Suprapubic skin (tissue), 4 donors: Measurements from ENCODE around the gene GALC.

Source experiments
- EP300 ChIP-seq: sonication (generic); formaldehyde crosslinking; IDR thresholded peaks from one replicate; pipeline ENCODE4 v1.6.1; 2017; ENCODE audit warnings: antibody characterized with exemption
- POLR2A ChIP-seq, 2 donors: fragments of 450-650 bp; IDR thresholded peaks; one replicate each; pipeline ENCODE4 v1.6.1; 2017; ENCODE audit warnings: antibody characterized with exemption in 2 of 2, mild to moderate bottlenecking in 2 of 2, moderate library complexity in 2 of 2
- POLR2AphosphoS5 ChIP-seq, 3 donors: sonication (generic); formaldehyde crosslinking; IDR thresholded peaks; one replicate each; pipeline ENCODE4 v1.6.1; 2017; ENCODE audit warnings: antibody characterized with exemption in 3 of 3
- TF ChIP-seq, protein P1 (sequence below), 2 donors: fragments of 200-600 bp in 1 of 2; fragments of 450-650 bp in 1 of 2; sonication (generic) in 1 of 2; IDR thresholded peaks; one replicate each; pipeline ENCODE4 v1.5.1; 2016 to 2019; ENCODE audit warnings: antibody characterized with exemption in 2 of 2, mild to moderate bottlenecking in 1 of 2, moderate library complexity in 1 of 2

DNA sequence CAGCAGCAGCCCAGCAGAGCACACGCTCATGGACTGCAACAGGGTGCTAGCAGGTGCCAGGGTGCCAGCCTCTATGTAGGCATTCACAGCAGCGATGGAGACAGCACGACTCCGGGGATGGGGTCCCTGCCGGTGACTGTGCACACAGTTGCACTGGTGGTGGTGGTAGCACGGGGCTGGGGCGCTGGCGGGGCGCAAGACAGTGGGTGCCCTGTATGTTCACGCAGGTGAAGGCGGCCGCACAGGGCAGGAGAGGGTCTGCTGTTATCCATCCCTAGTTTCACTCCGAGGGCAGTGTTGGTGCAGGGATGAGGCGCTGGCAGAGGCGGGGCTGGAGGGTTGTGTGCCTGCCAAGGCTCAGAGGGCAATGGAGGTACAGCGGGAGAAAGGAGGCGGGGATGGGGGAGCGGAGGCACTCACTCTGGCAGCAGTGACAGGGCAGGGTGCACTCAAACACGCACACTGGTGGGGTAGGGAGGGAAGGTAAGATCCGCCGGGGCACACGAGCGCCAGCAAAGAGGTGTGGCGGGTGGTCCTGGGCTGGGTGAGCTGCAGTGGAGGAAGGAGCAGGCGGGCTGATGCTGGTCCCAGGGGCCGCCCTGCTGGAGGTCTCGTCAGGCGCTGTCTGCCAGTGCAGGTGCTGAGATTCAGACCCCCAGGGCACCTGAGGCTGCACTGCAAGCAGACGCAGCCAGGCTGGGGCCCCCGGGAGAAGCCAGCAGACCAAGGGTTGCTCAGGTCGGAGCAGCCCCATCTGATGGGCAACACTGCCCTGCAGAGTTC lies 76.7 kb downstream of the GALC start:
- TF ChIP-seq POLR2A (IDR thresholded peaks at IDR 0.05) (no peak), POLR2AphosphoS5 (IDR thresholded peaks at IDR 0.05) (no peak), EP300 (no peak)
- TF ChIP-seq, protein P1, sequence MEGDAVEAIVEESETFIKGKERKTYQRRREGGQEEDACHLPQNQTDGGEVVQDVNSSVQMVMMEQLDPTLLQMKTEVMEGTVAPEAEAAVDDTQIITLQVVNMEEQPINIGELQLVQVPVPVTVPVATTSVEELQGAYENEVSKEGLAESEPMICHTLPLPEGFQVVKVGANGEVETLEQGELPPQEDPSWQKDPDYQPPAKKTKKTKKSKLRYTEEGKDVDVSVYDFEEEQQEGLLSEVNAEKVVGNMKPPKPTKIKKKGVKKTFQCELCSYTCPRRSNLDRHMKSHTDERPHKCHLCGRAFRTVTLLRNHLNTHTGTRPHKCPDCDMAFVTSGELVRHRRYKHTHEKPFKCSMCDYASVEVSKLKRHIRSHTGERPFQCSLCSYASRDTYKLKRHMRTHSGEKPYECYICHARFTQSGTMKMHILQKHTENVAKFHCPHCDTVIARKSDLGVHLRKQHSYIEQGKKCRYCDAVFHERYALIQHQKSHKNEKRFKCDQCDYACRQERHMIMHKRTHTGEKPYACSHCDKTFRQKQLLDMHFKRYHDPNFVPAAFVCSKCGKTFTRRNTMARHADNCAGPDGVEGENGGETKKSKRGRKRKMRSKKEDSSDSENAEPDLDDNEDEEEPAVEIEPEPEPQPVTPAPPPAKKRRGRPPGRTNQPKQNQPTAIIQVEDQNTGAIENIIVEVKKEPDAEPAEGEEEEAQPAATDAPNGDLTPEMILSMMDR (IDR thresholded peaks at IDR 0.05) = no peak
